ENCODE measurements around the gene DCBLD1. TPM values are rescaled to one million over a fixed set of nuclear protein-coding genes. Genes with fewer than 3 reads are reported as not detected.

The DCBLD1 gene
- polyA plus RNA-seq, 1 donor (not counting 4 experiments of a cell fraction or from before 2014, with no cell fraction given): 21.7 TPM

- FAIRE-seq: no peak
- H3K27me3 ChIP-seq (ENCODE audit: control insufficient read depth, extremely low read depth, insufficient read depth, low read length): no peaks in the 10 kb centered on the region
- H2AFZ ChIP-seq (ENCODE audit: control insufficient read depth, low read length): no peak overlapping the region
- no peaks in the 10 kb centered on the region for H3K9me1 ChIP-seq (ENCODE audit: control insufficient read depth, extremely low read depth, insufficient read depth, low read length)
- H3K4me3 ChIP-seq (ENCODE audit: control insufficient read depth in 2 of 3, extremely low read depth in 1 of 3, insufficient read depth in 2 of 3, low read depth in 1 of 3, low read length in 3 of 3): peak overlapping the region; percentile 73 to 87 (median 85)
- dilution Hi-C loops (cut with MboI; ENCODE audit: extremely low pct_ligation_motif_present, low sequenced_read_pairs): no loop called here
- peaks cover 22% of the 10 kb centered on the region for H3K4me1 ChIP-seq (ENCODE audit: control insufficient read depth, extremely low read depth, insufficient read depth, low read length)
- DNase-seq (ENCODE audit: low read depth, low spot score): no peak
- no peak for TF ChIP-seq EZH2 (IDR thresholded peaks at IDR 0.05; ENCODE audit: low read length)
- no peak for TF ChIP-seq CTCF (optimal IDR thresholded peaks at IDR 0.05 in 1 of 3, IDR thresholded peaks at IDR 0.05 in 1 of 3, conservative IDR thresholded peaks at IDR 0.05 in 1 of 3; ENCODE audit: extremely low read depth in 1 of 3, insufficient read depth in 2 of 3, low read length in 3 of 3)
- H3K4me2 ChIP-seq (ENCODE audit: control insufficient read depth, extremely low read depth, insufficient read depth, low read depth, low read length): peak overlapping the region; percentile 87
- H3K9me3 ChIP-seq (ENCODE audit: control insufficient read depth, low read depth, low read length): no peaks in the 10 kb centered on the region
- peak overlapping the region; percentile 92 for H3K9ac ChIP-seq (ENCODE audit: control insufficient read depth, extremely low read depth, insufficient read depth, low read length)
- H4K20me1 ChIP-seq (ENCODE audit: control insufficient read depth, extremely low read depth, insufficient read depth, low read length): no peaks in the 10 kb centered on the region
- H3K36me3 ChIP-seq (ENCODE audit: control insufficient read depth in 2 of 2, extremely low read depth in 1 of 2, insufficient read depth in 2 of 2, low read length in 2 of 2): peaks cover 6 to 7% of the 10 kb centered on the region in 2 experiments
- H3K79me2 ChIP-seq (ENCODE audit: control insufficient read depth, insufficient read depth, low read length): peaks cover 54% of the 10 kb centered on the region
- H3K27ac ChIP-seq (ENCODE audit: control insufficient read depth, insufficient read depth, low read length): peak overlapping the region; percentile 75
Measured at GRCh38 chr6:117484052-117484646, 1.7 kb downstream of the DCBLD1 start.

DNA sequence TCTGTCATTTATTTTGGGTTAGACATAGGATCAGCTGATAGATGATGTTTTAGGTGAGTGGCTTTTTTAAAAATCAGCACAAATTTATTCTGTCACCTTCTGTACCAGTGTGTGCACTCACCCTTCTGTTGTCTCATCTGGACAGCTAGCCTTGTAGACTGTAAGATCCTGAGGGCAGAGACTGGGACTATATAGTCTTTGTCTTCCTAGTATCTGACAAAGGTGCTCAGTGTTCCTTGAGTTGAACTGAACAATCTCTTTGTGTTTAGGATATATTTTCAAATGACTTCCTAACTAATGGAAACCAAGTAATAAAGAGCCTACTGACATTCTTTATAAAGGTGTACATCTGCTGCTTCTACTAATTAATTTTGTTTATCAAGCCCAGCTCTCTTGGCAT lies 3.0 kb downstream of the DCBLD1 start:
- Histone ChIP-seq H3K9me3 (ENCODE audit: control insufficient read depth, low read depth, low read length) (no peaks in the 10 kb centered on the region), H2AFZ (ENCODE audit: control insufficient read depth, low read length) (no peak overlapping the region), H3K9me1 (ENCODE audit: control insufficient read depth, extremely low read depth, insufficient read depth, low read length) (no peaks in the 10 kb centered on the region), H3K4me1 (ENCODE audit: control insufficient read depth, extremely low read depth, insufficient read depth, low read length) (peaks cover 22% of the 10 kb centered on the region), H3K9ac (ENCODE audit: control insufficient read depth, extremely low read depth, insufficient read depth, low read length) (no peak overlapping the region), H3K79me2 (ENCODE audit: control insufficient read depth, insufficient read depth, low read length) (peaks cover 64% of the 10 kb centered on the region), H4K20me1 (ENCODE audit: control insufficient read depth, extremely low read depth, insufficient read depth, low read length) (no peaks in the 10 kb centered on the region), H3K36me3 (ENCODE audit: control insufficient read depth in 2 of 2, extremely low read depth in 1 of 2, insufficient read depth in 2 of 2, low read length in 2 of 2) (peaks cover 6 to 7% of the 10 kb centered on the region in 2 experiments), H3K4me2 (ENCODE audit: control insufficient read depth, extremely low read depth, insufficient read depth, low read depth, low read length) (peak overlapping the region; percentile 87), H3K27me3 (ENCODE audit: control insufficient read depth, extremely low read depth, insufficient read depth, low read length) (no peaks in the 10 kb centered on the region), H3K4me3 (ENCODE audit: control insufficient read depth in 2 of 3, extremely low read depth in 1 of 3, insufficient read depth in 2 of 3, low read depth in 1 of 3, low read length in 3 of 3) (no peak overlapping the region), H3K27ac (ENCODE audit: control insufficient read depth, insufficient read depth, low read length) (no peak overlapping the region)
- FAIRE-seq: no peak
- no peak for DNase-seq (ENCODE audit: low read depth, low spot score)
- dilution Hi-C loops (cut with MboI; ENCODE audit: extremely low pct_ligation_motif_present, low sequenced_read_pairs): no loop called here
- TF ChIP-seq EZH2 (IDR thresholded peaks at IDR 0.05; ENCODE audit: low read length) (no peak), CTCF (optimal IDR thresholded peaks at IDR 0.05 in 1 of 3, IDR thresholded peaks at IDR 0.05 in 1 of 3, conservative IDR thresholded peaks at IDR 0.05 in 1 of 3; ENCODE audit: extremely low read depth in 1 of 3, insufficient read depth in 2 of 3, low read length in 3 of 3) (no peak)

Data from keratinocyte (primary cell).